ENCODE data around the gene SFXN2. TPM values are rescaled to one million over a fixed set of nuclear protein-coding genes. Genes with fewer than 3 reads are reported as not detected.

Gene SFXN2
- total RNA-seq, 2 experiments from 2014 or later, result 38.1 to 45.1 TPM

DNA sequence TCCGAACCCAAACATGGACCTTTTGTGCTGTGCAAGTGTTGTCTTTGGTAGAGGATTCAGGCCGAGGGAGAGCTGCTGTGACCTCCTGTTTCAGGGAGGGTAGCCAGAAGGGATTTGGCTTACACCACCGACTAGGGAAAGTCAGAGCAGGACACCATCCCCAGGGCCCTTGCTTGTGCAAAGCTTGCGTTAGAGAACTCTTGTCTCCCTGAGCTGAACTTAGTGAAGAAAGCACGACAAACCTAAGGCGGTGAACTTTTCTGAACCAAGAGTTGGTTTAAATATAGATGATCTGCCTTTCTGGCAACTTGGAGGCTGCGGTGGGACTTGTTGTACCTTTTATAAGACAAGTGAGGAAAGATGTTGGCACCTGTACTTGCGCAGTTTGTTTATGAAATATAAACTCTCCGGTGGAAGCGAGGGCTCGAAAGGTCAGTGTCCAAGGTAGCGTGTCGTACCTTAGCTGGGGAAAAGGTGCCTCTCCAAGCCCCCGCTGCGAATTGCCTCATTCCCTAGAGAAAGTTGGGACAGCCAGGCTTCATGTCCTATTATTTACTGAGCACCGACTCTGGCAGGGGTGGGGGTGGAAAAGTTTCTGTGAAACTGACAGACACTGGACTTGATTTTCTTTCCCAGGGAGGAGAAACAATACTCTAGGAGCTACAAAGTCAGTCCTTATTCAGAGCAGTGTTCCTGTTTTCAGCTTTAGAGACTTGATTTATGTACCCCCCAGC, 60.9 kb downstream of the SFXN2 start:
- Histone ChIP-seq H3K36me3 (ENCODE audit: insufficient read depth, low read length) (0 out of 2 replicates have a peak, but pooled peaks cover 6% of the 10 kb centered on the region), H4K20me1 (ENCODE audit: insufficient read depth, low read length) (no peaks in the 10 kb centered on the region), H3K79me2 (ENCODE audit: insufficient read depth, low read depth, low read length) (no peaks in the 10 kb centered on the region), H3K9me2 (ENCODE audit: insufficient read depth, low read length) (no peaks in the 10 kb centered on the region), H3K9me3 (ENCODE audit: low read length) (no peaks in the 10 kb centered on the region), H2AFZ (ENCODE audit: low read length) (no peak overlapping the region), H3K4me1 (ENCODE audit: insufficient read depth, low read length, poor library complexity, severe bottlenecking) (no peaks in the 10 kb centered on the region), H3K27ac (ENCODE audit: low read depth, low read length, poor library complexity, severe bottlenecking) (no peak overlapping the region), H3K4me2 (ENCODE audit: low read length) (no peak overlapping the region), H3K4me3 (ENCODE audit: low read depth, low read length, poor library complexity, severe bottlenecking) (no peak overlapping the region)
- CTCF ChIA-PET (ENCODE audit: unreplicated experiment), result no interaction called here
- no peak for DNase-seq (ENCODE audit: low spot score)
- no TSS peak for BruUV-seq (replicated peaks)
- intact Hi-C loops (cut with micrococcal nuclease; ENCODE audit: unreplicated experiment), result no loop called here
- TF ChIP-seq EZH2phosphoT487 (IDR thresholded peaks at IDR 0.05; ENCODE audit: borderline replicate concordance, low read depth, low read length), result no peak
- TF ChIP-seq, protein P1, sequence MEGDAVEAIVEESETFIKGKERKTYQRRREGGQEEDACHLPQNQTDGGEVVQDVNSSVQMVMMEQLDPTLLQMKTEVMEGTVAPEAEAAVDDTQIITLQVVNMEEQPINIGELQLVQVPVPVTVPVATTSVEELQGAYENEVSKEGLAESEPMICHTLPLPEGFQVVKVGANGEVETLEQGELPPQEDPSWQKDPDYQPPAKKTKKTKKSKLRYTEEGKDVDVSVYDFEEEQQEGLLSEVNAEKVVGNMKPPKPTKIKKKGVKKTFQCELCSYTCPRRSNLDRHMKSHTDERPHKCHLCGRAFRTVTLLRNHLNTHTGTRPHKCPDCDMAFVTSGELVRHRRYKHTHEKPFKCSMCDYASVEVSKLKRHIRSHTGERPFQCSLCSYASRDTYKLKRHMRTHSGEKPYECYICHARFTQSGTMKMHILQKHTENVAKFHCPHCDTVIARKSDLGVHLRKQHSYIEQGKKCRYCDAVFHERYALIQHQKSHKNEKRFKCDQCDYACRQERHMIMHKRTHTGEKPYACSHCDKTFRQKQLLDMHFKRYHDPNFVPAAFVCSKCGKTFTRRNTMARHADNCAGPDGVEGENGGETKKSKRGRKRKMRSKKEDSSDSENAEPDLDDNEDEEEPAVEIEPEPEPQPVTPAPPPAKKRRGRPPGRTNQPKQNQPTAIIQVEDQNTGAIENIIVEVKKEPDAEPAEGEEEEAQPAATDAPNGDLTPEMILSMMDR (conservative IDR thresholded peaks at IDR 0.05; ENCODE audit: low read length), result no peak
- POLR2A ChIA-PET, result interaction anchor here (0.6 kb wide), 2 partner anchors 81 to 82 kb away, joined by 3 read pairs; no protein-coding TSS in a partner anchor

GRCh38 chr10:102775935-102776669, 61.7 kb downstream of the SFXN2 start:
- H4K20me1 ChIP-seq (ENCODE audit: insufficient read depth, low read length), result no peaks in the 10 kb centered on the region
- H3K79me2 ChIP-seq (ENCODE audit: insufficient read depth, low read depth, low read length), result no peaks in the 10 kb centered on the region
- 0 out of 2 replicates have a peak, but pooled peaks cover 6% of the 10 kb centered on the region for H3K36me3 ChIP-seq (ENCODE audit: insufficient read depth, low read length)
- no peaks in the 10 kb centered on the region for H3K4me1 ChIP-seq (ENCODE audit: insufficient read depth, low read length, poor library complexity, severe bottlenecking)
- no peak overlapping the region for H3K4me2 ChIP-seq (ENCODE audit: low read length)
- H3K4me3 ChIP-seq (ENCODE audit: low read depth, low read length, poor library complexity, severe bottlenecking), result no peak overlapping the region
- no TSS peak for BruUV-seq (replicated peaks)
- H3K27ac ChIP-seq (ENCODE audit: low read depth, low read length, poor library complexity, severe bottlenecking), result no peak overlapping the region
- POLR2A ChIA-PET, result interaction anchor here (0.6 kb wide), 1 partner anchor 80 kb away, joined by 3 read pairs; no protein-coding TSS in a partner anchor
- intact Hi-C loops (cut with micrococcal nuclease; ENCODE audit: unreplicated experiment), result no loop called here
- no peaks in the 10 kb centered on the region for H3K9me3 ChIP-seq (ENCODE audit: low read length)
- CTCF ChIA-PET (ENCODE audit: unreplicated experiment), result no interaction called here
- TF ChIP-seq, protein P1 (conservative IDR thresholded peaks at IDR 0.05; ENCODE audit: low read length), result no peak
- no peak for TF ChIP-seq EZH2phosphoT487 (IDR thresholded peaks at IDR 0.05; ENCODE audit: borderline replicate concordance, low read depth, low read length)
- H2AFZ ChIP-seq (ENCODE audit: low read length), result no peak overlapping the region
- DNase-seq (ENCODE audit: low spot score), result no peak
- H3K9me2 ChIP-seq (ENCODE audit: insufficient read depth, low read length), result no peaks in the 10 kb centered on the region
